ENCODE measurements around the gene RILPL2.
"Not testable (repeated sequence)": the region's sequence is repeated elsewhere in the genome, so short reads cannot be mapped to it uniquely, and the experiment has no call there.

The RILPL2 gene

GRCh38 chr12:123384318-123384993 lies 52.0 kb downstream of the RILPL2 start (continued):
- TF ChIP-seq PATZ1 (CRISPR knock-in tag; IDR thresholded peaks at IDR 0.05; ENCODE audit: borderline replicate concordance): no peak
- TF ChIP-seq PPARA (CRISPR knock-in tag; IDR thresholded peaks at IDR 0.05; ENCODE audit: borderline replicate concordance): no peak

GRCh38 chr12:123382684-123383083 lies 53.8 kb downstream of the RILPL2 start:
- no peak for TF ChIP-seq RARB (CRISPR knock-in tag; IDR thresholded peaks at IDR 0.05)
- no peak for TF ChIP-seq ESRRG (CRISPR knock-in tag; IDR thresholded peaks at IDR 0.05)
- TF ChIP-seq ZNF8 (CRISPR knock-in tag; IDR thresholded peaks at IDR 0.05): no peak
- TF ChIP-seq ZC3H10 (CRISPR knock-in tag; IDR thresholded peaks at IDR 0.05): no peak
- TF ChIP-seq ISL1 (CRISPR knock-in tag; IDR thresholded peaks at IDR 0.05): no peak
- TF ChIP-seq BACH2 (CRISPR knock-in tag; IDR thresholded peaks at IDR 0.05; ENCODE audit: borderline replicate concordance): no peak
- TF ChIP-seq ZNF565 (CRISPR knock-in tag; conservative IDR thresholded peaks at IDR 0.05; ENCODE audit: low read depth): no peak
- no peak for TF ChIP-seq CREB5 (CRISPR knock-in tag; IDR thresholded peaks at IDR 0.05; ENCODE audit: low read depth)
- no peak for TF ChIP-seq PATZ1 (CRISPR knock-in tag; IDR thresholded peaks at IDR 0.05; ENCODE audit: borderline replicate concordance)
- TF ChIP-seq TOX (CRISPR knock-in tag; IDR thresholded peaks at IDR 0.05; ENCODE audit: borderline replicate concordance): no peak
- no peak for TF ChIP-seq CSRNP3 (CRISPR knock-in tag; IDR thresholded peaks at IDR 0.05)
- TF ChIP-seq ARNTL (CRISPR knock-in tag; IDR thresholded peaks at IDR 0.05; ENCODE audit: borderline replicate concordance, low read depth): no peak
- no peak for TF ChIP-seq GLIS3 (CRISPR knock-in tag; IDR thresholded peaks at IDR 0.05)
- no peak for TF ChIP-seq ZFP3 (CRISPR knock-in tag; IDR thresholded peaks at IDR 0.05)
- ATAC-seq: no peak

GRCh38 chr12:123379391-123379790 lies 57.1 kb downstream of the RILPL2 start:
- no peak for ATAC-seq
- no peak for TF ChIP-seq ARNTL (CRISPR knock-in tag; IDR thresholded peaks at IDR 0.05; ENCODE audit: borderline replicate concordance, low read depth)
- TF ChIP-seq ZNF565 (CRISPR knock-in tag; conservative IDR thresholded peaks at IDR 0.05; ENCODE audit: low read depth): no peak
- TF ChIP-seq ZC3H10 (CRISPR knock-in tag; IDR thresholded peaks at IDR 0.05): no peak
- no peak for TF ChIP-seq TCF4 (CRISPR knock-in tag; IDR thresholded peaks at IDR 0.05; ENCODE audit: borderline replicate concordance)
- TF ChIP-seq TSHZ2 (CRISPR knock-in tag; IDR thresholded peaks at IDR 0.05): no peak
- TF ChIP-seq ISL1 (CRISPR knock-in tag; IDR thresholded peaks at IDR 0.05): no peak

GRCh38 chr12:123372415-123372814 lies 64.1 kb downstream of the RILPL2 start:
- not testable (repeated sequence) for ATAC-seq

- ATAC-seq: not testable (repeated sequence)
Observed at GRCh38 chr12:123371667-123372368, 64.7 kb downstream of the RILPL2 start.

All from SK-N-SH treated with all-trans-retinoic acid at 6 μM for 48 hours (cell line).